Esophagus muscularis mucosa (tissue), 4 donors: ENCODE results near the gene NTN1.

Source experiments
- EP300 ChIP-seq: sonication (generic); formaldehyde crosslinking; IDR thresholded peaks from one replicate; pipeline ENCODE4 v1.6.1; 2017; ENCODE audit warnings: antibody characterized with exemption
- POLR2AphosphoS5 ChIP-seq, 2 donors: sonication (generic); formaldehyde crosslinking; IDR thresholded peaks; one replicate each; pipeline ENCODE4 v1.6.1; 2017; ENCODE audit warnings: antibody characterized with exemption in 2 of 2
- TF ChIP-seq, protein P1 (sequence below), 3 experiments: fragments of 200-600 bp in 2 of 3; fragments of 450-650 bp in 1 of 3; sonication (generic) in 2 of 3; IDR thresholded peaks; one replicate each; pipeline ENCODE4 v1.5.1; 2017 to 2019; ENCODE audit warnings: antibody characterized with exemption in 3 of 3, mild to moderate bottlenecking in 2 of 3, moderate library complexity in 1 of 3

DNA sequence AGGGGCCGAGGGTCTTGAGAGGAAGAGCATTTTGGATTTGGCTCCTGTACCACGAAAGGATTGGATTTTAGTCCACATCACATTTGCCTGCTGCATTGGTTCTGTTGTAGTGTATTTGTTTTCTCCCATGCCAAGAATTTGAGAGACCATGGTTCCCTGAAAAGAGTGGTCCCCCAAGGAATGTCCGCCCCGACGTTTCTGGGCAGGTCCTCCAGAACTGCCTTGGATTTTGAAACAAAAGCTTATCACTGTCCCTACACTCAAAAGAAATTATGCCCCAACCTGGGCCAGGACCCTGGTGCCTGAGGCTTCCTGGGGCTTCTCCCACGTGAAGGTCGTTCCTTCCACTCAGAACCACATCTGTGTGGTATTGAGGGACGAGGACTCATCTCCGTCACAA is 10.8 kb downstream of the NTN1 start:
- TF ChIP-seq, protein P1, sequence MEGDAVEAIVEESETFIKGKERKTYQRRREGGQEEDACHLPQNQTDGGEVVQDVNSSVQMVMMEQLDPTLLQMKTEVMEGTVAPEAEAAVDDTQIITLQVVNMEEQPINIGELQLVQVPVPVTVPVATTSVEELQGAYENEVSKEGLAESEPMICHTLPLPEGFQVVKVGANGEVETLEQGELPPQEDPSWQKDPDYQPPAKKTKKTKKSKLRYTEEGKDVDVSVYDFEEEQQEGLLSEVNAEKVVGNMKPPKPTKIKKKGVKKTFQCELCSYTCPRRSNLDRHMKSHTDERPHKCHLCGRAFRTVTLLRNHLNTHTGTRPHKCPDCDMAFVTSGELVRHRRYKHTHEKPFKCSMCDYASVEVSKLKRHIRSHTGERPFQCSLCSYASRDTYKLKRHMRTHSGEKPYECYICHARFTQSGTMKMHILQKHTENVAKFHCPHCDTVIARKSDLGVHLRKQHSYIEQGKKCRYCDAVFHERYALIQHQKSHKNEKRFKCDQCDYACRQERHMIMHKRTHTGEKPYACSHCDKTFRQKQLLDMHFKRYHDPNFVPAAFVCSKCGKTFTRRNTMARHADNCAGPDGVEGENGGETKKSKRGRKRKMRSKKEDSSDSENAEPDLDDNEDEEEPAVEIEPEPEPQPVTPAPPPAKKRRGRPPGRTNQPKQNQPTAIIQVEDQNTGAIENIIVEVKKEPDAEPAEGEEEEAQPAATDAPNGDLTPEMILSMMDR (IDR thresholded peaks at IDR 0.05), result no peak
- no peak for TF ChIP-seq EP300
- peak; percentile 22 to 24 for TF ChIP-seq POLR2AphosphoS5 (IDR thresholded peaks at IDR 0.05)
